Measurements from ENCODE around the gene MMP23B. TPM values are rescaled to one million over a fixed set of nuclear protein-coding genes. Genes with fewer than 3 reads are reported as not detected.
"Not testable (repeated sequence)": the region's sequence is repeated elsewhere in the genome, so short reads cannot be mapped to it uniquely, and the experiment has no call there.

The MMP23B gene
- total RNA-seq, 1 donor from 2014 or later = 40.3 TPM

- H3K27me3 ChIP-seq; H3K4me1 ChIP-seq; H3K9me3 ChIP-seq; H3K27ac ChIP-seq; H3K4me3 ChIP-seq; intact Hi-C loops (cut with DNase I): not testable (repeated sequence)
- ATAC-seq = peak; percentile 17
- peak; percentile 48 for DNase-seq
- H3K36me3 ChIP-seq = peaks cover 58% of the 10 kb centered on the region
These were observed 15.7 kb downstream of the MMP23B start for GRCh38 chr1:1647567-1648241.

GRCh38 chr1:1648265-1648664 is 16.3 kb downstream of the MMP23B start:
- H3K27me3 ChIP-seq; intact Hi-C loops (cut with DNase I); H3K9me3 ChIP-seq; H3K4me3 ChIP-seq; H3K27ac ChIP-seq; DNase-seq; H3K4me1 ChIP-seq; ATAC-seq: not testable (repeated sequence)
- H3K36me3 ChIP-seq = peaks cover 64% of the 10 kb centered on the region

GRCh38 chr1:1658583-1659549 is 26.9 kb downstream of the MMP23B start, which contains the start of gene CDK11B:
TSS of gene CDK11B (minus strand) at chr1:1659004. CDS start at chr1:1657485, 1,519 bp downstream.
- peak within 1 kb of the TSS; percentile 100 for H3K27ac ChIP-seq
- peak; percentile 36 for TF ChIP-seq CTCF (IDR thresholded peaks at IDR 0.05)
- peak; percentile 96 for DNase-seq
- intact Hi-C loops (cut with DNase I); H3K27me3 ChIP-seq; H3K9me3 ChIP-seq; H3K4me1 ChIP-seq: not testable (repeated sequence)
- peak within 1 kb of the TSS; percentile 65 for H3K4me3 ChIP-seq
- peaks cover 34% of the 10 kb centered on the region for H3K36me3 ChIP-seq
- ATAC-seq = peak; percentile 95

GRCh38 chr1:1662392-1662791 is 30.4 kb downstream of the MMP23B start:
- ATAC-seq; H3K27ac ChIP-seq; DNase-seq; H3K27me3 ChIP-seq; intact Hi-C loops (cut with DNase I); H3K4me3 ChIP-seq; H3K4me1 ChIP-seq; H3K9me3 ChIP-seq: not testable (repeated sequence)
- H3K36me3 ChIP-seq = peaks cover 20% of the 10 kb centered on the region

GRCh38 chr1:1662830-1663560 is 31.0 kb downstream of the MMP23B start:
- DNase-seq = peak; percentile 55
- H3K4me1 ChIP-seq; ATAC-seq; H3K4me3 ChIP-seq; H3K27me3 ChIP-seq; intact Hi-C loops (cut with DNase I); H3K9me3 ChIP-seq: not testable (repeated sequence)
- Histone ChIP-seq H3K36me3 (peaks cover 24% of the 10 kb centered on the region), H3K27ac (peak overlapping the region; percentile 19)

- H3K27ac ChIP-seq; H3K27me3 ChIP-seq; H3K4me3 ChIP-seq; intact Hi-C loops (cut with DNase I); DNase-seq; H3K4me1 ChIP-seq; ATAC-seq; H3K9me3 ChIP-seq: not testable (repeated sequence)
- peaks cover 35% of the 10 kb centered on the region for H3K36me3 ChIP-seq
These were observed 32.3 kb downstream of the MMP23B start for GRCh38 chr1:1664318-1664717.

GRCh38 chr1:1664941-1665814 is 33.2 kb downstream of the MMP23B start:
- Histone ChIP-seq H3K9me3 (no peaks in the 10 kb centered on the region), H3K27me3 (no peaks in the 10 kb centered on the region), H3K4me3 (no peak overlapping the region), H3K4me1 (no peaks in the 10 kb centered on the region), H3K36me3 (peaks cover 43% of the 10 kb centered on the region), H3K27ac (no peak overlapping the region)
- peak; percentile 57 for DNase-seq
- intact Hi-C loops (cut with DNase I) = no loop called here
- TF ChIP-seq CTCF (IDR thresholded peaks at IDR 0.05) = no peak
- peak; percentile 5 for ATAC-seq

Measured in upper lobe of right lung (tissue), 1 donor.